Epidermal melanocyte (primary cell): ENCODE measurements around the gene GUCA1A.

Experiments used
- DNase-seq: peaks from one replicate; pipeline ENCODE4 v3.0.0; 2011; ENCODE audit warnings: low spot score; ENCODE audit not compliant: insufficient read length

Gene GUCA1A

GRCh38 chr6:42173101-42173500, at the start of gene GUCA1A:
Gene GUCA1A, plus strand, starts transcription at chr6:42173364. Its CDS starts 250 bp downstream, at chr6:42173614.
- DNase-seq = no peak

- no peak for DNase-seq
Measured at GRCh38 chr6:42123379-42124103, 49.6 kb upstream of the GUCA1A start.

- no peak for DNase-seq
Measured at GRCh38 chr6:42124223-42124836, 48.8 kb upstream of the GUCA1A start.

GRCh38 chr6:42125231-42125630, 47.9 kb upstream of the GUCA1A start:
- no peak for DNase-seq

GRCh38 chr6:42125663-42126062, 47.5 kb upstream of the GUCA1A start:
- no peak for DNase-seq

GRCh38 chr6:42128460-42129359, 44.5 kb upstream of the GUCA1A start:
- DNase-seq = no peak

GRCh38 chr6:42129360-42129676, 43.8 kb upstream of the GUCA1A start:
- DNase-seq = no peak

- no peak for DNase-seq
Measured at GRCh38 chr6:42131531-42131930, 41.6 kb upstream of the GUCA1A start.

- DNase-seq = no peak
Measured at GRCh38 chr6:42133926-42134325, 39.2 kb upstream of the GUCA1A start.

GRCh38 chr6:42135161-42135560, 38.0 kb upstream of the GUCA1A start:
- no peak for DNase-seq

GRCh38 chr6:42135722-42136121, 37.4 kb upstream of the GUCA1A start:
- DNase-seq = no peak

GRCh38 chr6:42136508-42137193, 36.5 kb upstream of the GUCA1A start:
- no peak for DNase-seq

GRCh38 chr6:42137194-42137753, 35.9 kb upstream of the GUCA1A start:
- DNase-seq = no peak

GRCh38 chr6:42138190-42138589, 35.0 kb upstream of the GUCA1A start:
- DNase-seq = no peak

GRCh38 chr6:42138630-42139619, 34.2 kb upstream of the GUCA1A start:
- no peak for DNase-seq

- DNase-seq = no peak
Measured at GRCh38 chr6:42140032-42140431, 33.1 kb upstream of the GUCA1A start.

- no peak for DNase-seq
Measured at GRCh38 chr6:42140756-42141602, 32.2 kb upstream of the GUCA1A start.

GRCh38 chr6:42141603-42142117, 31.5 kb upstream of the GUCA1A start:
- no peak for DNase-seq
